Liver (tissue), 9 donors: ENCODE data around the gene PIP4K2A. TPM values are rescaled to one million over a fixed set of nuclear protein-coding genes. Genes with fewer than 3 reads are reported as not detected.

Experiments
- DNase-seq: peaks from one replicate; pipeline ENCODE4 v3.0.0-alpha.2; 2017; ENCODE audit warnings: low spot score
- H3K27ac ChIP-seq, 2 donors: one replicate each; pipeline ENCODE4 v1.7.0; 2013; ENCODE audit warnings: inconsistent platforms in 2 of 2, low read length in 2 of 2, control low read depth in 1 of 2, low read depth in 1 of 2, mild to moderate bottlenecking in 1 of 2
- H3K27me3 ChIP-seq, 4 donors: one replicate each; pipeline versions ENCODE4 v1.6.1 to v1.7.0; 2013; ENCODE audit warnings: low read length in 3 of 4, inconsistent platforms in 1 of 4, mild to moderate bottlenecking in 1 of 4, moderate library complexity in 1 of 4; ENCODE audit not compliant: control insufficient read depth in 4 of 4, insufficient read depth in 4 of 4
- H3K36me3 ChIP-seq, 4 donors: one replicate each; pipeline versions ENCODE4 v1.6.1 to v1.7.0; 2013; ENCODE audit warnings: low read length in 3 of 4, mild to moderate bottlenecking in 3 of 4, low read depth in 1 of 4, moderate library complexity in 1 of 4; ENCODE audit not compliant: control insufficient read depth in 4 of 4, insufficient read depth in 3 of 4
- H3K4me1 ChIP-seq, 4 donors: one replicate each; pipeline versions ENCODE4 v1.6.1 to v1.7.0; 2013; ENCODE audit warnings: low read length in 3 of 4, mild to moderate bottlenecking in 3 of 4, moderate library complexity in 1 of 4; ENCODE audit not compliant: control insufficient read depth in 4 of 4, insufficient read depth in 4 of 4
- H3K4me3 ChIP-seq, 3 donors: one replicate each; pipeline versions ENCODE4 v1.6.1 to v1.7.0; 2013; ENCODE audit warnings: low read length in 3 of 3, control low read depth in 1 of 3, low read depth in 1 of 3, mild to moderate bottlenecking in 1 of 3
- H3K9ac ChIP-seq, 2 donors: one replicate each; pipeline ENCODE4 v1.7.0; 2013; ENCODE audit warnings: low read length in 2 of 2, mild to moderate bottlenecking in 2 of 2, moderate library complexity in 2 of 2, control low read depth in 1 of 2, low read depth in 1 of 2
- H3K9me3 ChIP-seq, 4 donors: one replicate each; pipeline versions ENCODE4 v1.6.1 to v1.7.0; 2013; ENCODE audit warnings: low read length in 3 of 4; ENCODE audit not compliant: control insufficient read depth in 4 of 4
- ATF3 ChIP-seq: IDR thresholded peaks from 2 replicates; pipeline ENCODE4 v1.6.1; 2016; ENCODE audit warnings: antibody characterized with exemption
- CTCF ChIP-seq: fragments of 150-350 bp; IDR thresholded peaks from 2 replicates; pipeline ENCODE4 v1.5.1; 2017; ENCODE audit warnings: improper control_type of control experiment, low read depth, low read length; ENCODE audit not compliant: missing input control
- EGR1 ChIP-seq, 2 donors: IDR thresholded peaks; 2 replicates each; pipeline ENCODE4 v1.6.1; 2016 to 2018; ENCODE audit warnings: antibody characterized with exemption in 2 of 2, low read depth in 2 of 2
- FOXA1 ChIP-seq: IDR thresholded peaks from 2 replicates; pipeline ENCODE4 v1.6.1; 2016; ENCODE audit warnings: antibody characterized with exemption
- FOXA2 ChIP-seq: IDR thresholded peaks from 2 replicates; pipeline ENCODE4 v1.6.1; 2016; ENCODE audit warnings: antibody characterized with exemption
- GABPA ChIP-seq, 2 donors: IDR thresholded peaks in 1 of 2; conservative IDR thresholded peaks in 1 of 2; 2 replicates each; pipeline ENCODE4 v1.6.1; 2016; ENCODE audit warnings: antibody characterized with exemption in 2 of 2, mild to moderate bottlenecking in 1 of 2, moderate library complexity in 1 of 2
- HNF4A ChIP-seq, 2 donors: conservative IDR thresholded peaks; 2 replicates each; pipeline ENCODE4 v1.6.1; 2016; ENCODE audit warnings: antibody characterized with exemption in 2 of 2, mild to moderate bottlenecking in 2 of 2
- HNF4G ChIP-seq: IDR thresholded peaks from 2 replicates; pipeline ENCODE4 v1.6.1; 2016; ENCODE audit warnings: antibody characterized with exemption
- JUND ChIP-seq, 2 donors: IDR thresholded peaks; 2 replicates each; pipeline ENCODE4 v1.6.1; 2016; ENCODE audit warnings: antibody characterized with exemption in 2 of 2
- MAX ChIP-seq: IDR thresholded peaks from 2 replicates; pipeline ENCODE4 v1.6.1; 2016; ENCODE audit warnings: antibody characterized with exemption
- NR2F2 ChIP-seq: IDR thresholded peaks from 2 replicates; pipeline ENCODE4 v1.6.1; 2016; ENCODE audit warnings: antibody characterized with exemption
- RAD21 ChIP-seq, 2 donors: IDR thresholded peaks; 2 replicates each; pipeline ENCODE4 v1.6.1; 2016; ENCODE audit warnings: antibody characterized with exemption in 2 of 2, mild to moderate bottlenecking in 2 of 2
- REST ChIP-seq: IDR thresholded peaks from 2 replicates; pipeline ENCODE4 v1.6.1; 2016; ENCODE audit warnings: antibody characterized with exemption, mild to moderate bottlenecking
- RXRA ChIP-seq, 2 donors: IDR thresholded peaks; 2 replicates each; pipeline ENCODE4 v1.6.1; 2017 to 2018; ENCODE audit warnings: antibody characterized with exemption in 2 of 2, mild to moderate bottlenecking in 1 of 2
- SP1 ChIP-seq: IDR thresholded peaks from 2 replicates; pipeline ENCODE4 v1.6.1; 2018; ENCODE audit warnings: antibody characterized with exemption, mild to moderate bottlenecking
- TAF1 ChIP-seq: conservative IDR thresholded peaks from 2 replicates; pipeline ENCODE4 v1.6.1; 2016; ENCODE audit warnings: antibody characterized with exemption, mild to moderate bottlenecking
- YY1 ChIP-seq: IDR thresholded peaks from 2 replicates; pipeline ENCODE4 v1.6.1; 2016; ENCODE audit warnings: antibody characterized with exemption, mild to moderate bottlenecking
- ZBTB33 ChIP-seq: IDR thresholded peaks from 2 replicates; pipeline ENCODE4 v1.6.1; 2016; ENCODE audit warnings: antibody characterized with exemption
- whole genome bisulfite sequencing: extraction: QIAGEN DNeasy Blood & Tissue Kit; methylation state at CpG from one replicate; pipeline ENCODE4 v1.1.7; 2013; 5-methylcytosine and 5-hydroxymethylcytosine counted together
- polyA plus RNA-seq, 2 donors: library from polyadenylated mRNA; stranded (reverse) in 1 of 2; unstranded in 1 of 2; fragments of 200-250 nt in 1 of 2; fragments of >200 nt in 1 of 2; fragmentation: Nextera tagmentation in 1 of 2; extraction: Ambion mirVana in 1 of 2; gene quantifications; one replicate each; pipeline versions ENCODE4 v1.2.1 to v1.2.3, GENCODE V29; 2013 to 2015
- total RNA-seq, 2 donors: library from RNA; depleted of rRNA; stranded (reverse); fragments of >200 nt; gene quantifications; one replicate each; pipeline ENCODE4 v1.2.3, GENCODE V29; 2014
- donor health status: healthy.
- donor health status: healthy.
- donor health status: healthy.
- donor health status: healthy.
- donor health status: healthy.

The PIP4K2A gene
- total and polyA plus RNA-seq, 4 donors: 6.4 to 53.7 (median 8.6) TPM

GRCh38 chr10:22673091-22673392 is 41.3 kb downstream of the PIP4K2A start:
- Histone ChIP-seq H3K4me1 (peaks cover 0 to 4% (median 1%) of the 10 kb centered on the region in 4 donors), H3K4me3 (no peak overlapping the region), H3K27me3 (no peaks in the 10 kb centered on the region), H3K27ac (no peak overlapping the region), H3K9me3 (no peaks in the 10 kb centered on the region), H3K36me3 (no peaks in the 10 kb centered on the region), H3K9ac (no peak overlapping the region)
- TF ChIP-seq ATF3 (no peak), ZBTB33 (no peak), TAF1 (no peak)
- no peak for DNase-seq
- WGBS: 86% methylated on average over 1 of the region's 1 CpG

- no peak for TF ChIP-seq ZBTB33
- TF ChIP-seq SP1: no peak
- no peak for TF ChIP-seq HNF4A (conservative IDR thresholded peaks at IDR 0.05)
- TF ChIP-seq ATF3: no peak
- TF ChIP-seq CTCF: no peak
- TF ChIP-seq FOXA1: no peak
- no peak for TF ChIP-seq HNF4G
- no peak for TF ChIP-seq TAF1
- no peak for TF ChIP-seq REST
- TF ChIP-seq FOXA2: no peak
- TF ChIP-seq RAD21 (IDR thresholded peaks at IDR 0.05): no peak
- TF ChIP-seq YY1: no peak
- TF ChIP-seq RXRA (IDR thresholded peaks at IDR 0.05): no peak
- no peak for TF ChIP-seq MAX
- TF ChIP-seq JUND (IDR thresholded peaks at IDR 0.05): no peak
- no peak for TF ChIP-seq EGR1 (IDR thresholded peaks at IDR 0.05; ENCODE audit: low read depth in 2 of 2)
- no peak for TF ChIP-seq GABPA (IDR thresholded peaks at IDR 0.05 in 1 of 2, conservative IDR thresholded peaks at IDR 0.05 in 1 of 2)
- no peak for TF ChIP-seq NR2F2
- no peaks in the 10 kb centered on the region for H3K27me3 ChIP-seq
- peaks cover 0 to 4% (median 1%) of the 10 kb centered on the region in 4 donors for H3K4me1 ChIP-seq
- H3K36me3 ChIP-seq: no peaks in the 10 kb centered on the region
- no peak for DNase-seq
- no peak overlapping the region for H3K4me3 ChIP-seq
- H3K27ac ChIP-seq: no peak overlapping the region
- WGBS: 78% methylated on average over 7 of the region's 7 CpGs
- H3K9me3 ChIP-seq: no peaks in the 10 kb centered on the region
- no peak overlapping the region for H3K9ac ChIP-seq
These were observed 41.9 kb downstream of the PIP4K2A start for GRCh38 chr10:22672319-22673090.
